Fibroblast of lung (primary cell): ENCODE data around the gene BATF3.

Source experiments
- EZH2 ChIP-seq: IDR thresholded peaks from 2 replicates; pipeline ENCODE4 v1.5.1; 2012; ENCODE audit warnings: low read length, control low read depth, mild to moderate bottlenecking; ENCODE audit errors: missing control alignments
- TF ChIP-seq, protein P1 (sequence below), 2 donors: IDR thresholded peaks in 1 of 2; conservative IDR thresholded peaks in 1 of 2; 1 replicate in 1 of 2; 2 replicates in 1 of 2; pipeline ENCODE4 v1.5.1; 2011 to 2012; ENCODE audit warnings: low read length in 2 of 2, control low read depth in 1 of 2, inconsistent platforms in 1 of 2, low read depth in 1 of 2, mild to moderate bottlenecking in 1 of 2

DNA sequence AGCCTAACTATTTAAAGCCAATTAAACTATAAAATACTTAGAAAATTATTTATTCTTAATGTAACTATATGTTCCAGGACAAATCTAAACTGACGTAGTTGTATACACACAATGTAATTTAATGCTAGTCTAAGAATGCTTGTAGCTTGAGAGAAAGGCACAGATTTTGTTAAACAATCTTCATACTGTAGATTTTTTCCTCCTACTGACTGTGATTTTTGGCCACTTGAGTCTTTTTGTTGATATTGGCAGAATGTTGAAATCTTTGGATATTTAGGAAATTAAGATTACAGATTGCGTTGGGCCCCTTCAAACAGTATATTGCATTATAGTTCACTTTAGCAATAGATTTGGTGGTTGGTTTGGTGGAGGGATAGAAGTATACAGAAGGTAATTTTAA is 50.6 kb downstream of the BATF3 start:
- TF ChIP-seq, protein P1, sequence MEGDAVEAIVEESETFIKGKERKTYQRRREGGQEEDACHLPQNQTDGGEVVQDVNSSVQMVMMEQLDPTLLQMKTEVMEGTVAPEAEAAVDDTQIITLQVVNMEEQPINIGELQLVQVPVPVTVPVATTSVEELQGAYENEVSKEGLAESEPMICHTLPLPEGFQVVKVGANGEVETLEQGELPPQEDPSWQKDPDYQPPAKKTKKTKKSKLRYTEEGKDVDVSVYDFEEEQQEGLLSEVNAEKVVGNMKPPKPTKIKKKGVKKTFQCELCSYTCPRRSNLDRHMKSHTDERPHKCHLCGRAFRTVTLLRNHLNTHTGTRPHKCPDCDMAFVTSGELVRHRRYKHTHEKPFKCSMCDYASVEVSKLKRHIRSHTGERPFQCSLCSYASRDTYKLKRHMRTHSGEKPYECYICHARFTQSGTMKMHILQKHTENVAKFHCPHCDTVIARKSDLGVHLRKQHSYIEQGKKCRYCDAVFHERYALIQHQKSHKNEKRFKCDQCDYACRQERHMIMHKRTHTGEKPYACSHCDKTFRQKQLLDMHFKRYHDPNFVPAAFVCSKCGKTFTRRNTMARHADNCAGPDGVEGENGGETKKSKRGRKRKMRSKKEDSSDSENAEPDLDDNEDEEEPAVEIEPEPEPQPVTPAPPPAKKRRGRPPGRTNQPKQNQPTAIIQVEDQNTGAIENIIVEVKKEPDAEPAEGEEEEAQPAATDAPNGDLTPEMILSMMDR (conservative IDR thresholded peaks at IDR 0.05 in 1 of 2, IDR thresholded peaks at IDR 0.05 in 1 of 2; ENCODE audit: low read depth in 1 of 2, low read length in 2 of 2): no peak
- TF ChIP-seq EZH2: no peak
